UCSD-AML1 (cell line): ENCODE measurements around the gene PCTP.

ENCODE experiments used
- DNase-seq: peaks from one replicate; lab custom pipeline; 2025; ENCODE audit not compliant: unreplicated experiment; lab: John Stamatoyannopoulos, UW

The PCTP gene

GRCh38 chr17:55785181-55785580 lies 34.3 kb downstream of the PCTP start:
- no peak for DNase-seq

- DNase-seq = no peak
Measured at GRCh38 chr17:55793272-55793671, 42.4 kb downstream of the PCTP start.

GRCh38 chr17:55794725-55795482 lies 44.1 kb downstream of the PCTP start:
- no peak for DNase-seq

- no peak for DNase-seq
Measured at GRCh38 chr17:55806745-55807495, 56.1 kb downstream of the PCTP start.

GRCh38 chr17:55811536-55811935 lies 60.7 kb downstream of the PCTP start:
- no peak for DNase-seq

GRCh38 chr17:55812323-55812722 lies 61.5 kb downstream of the PCTP start:
- no peak for DNase-seq

- no peak for DNase-seq
Measured at GRCh38 chr17:55813944-55814343, 63.1 kb downstream of the PCTP start.

GRCh38 chr17:55814377-55814776 lies 63.5 kb downstream of the PCTP start:
- DNase-seq = no peak

GRCh38 chr17:55816532-55817396 lies 65.9 kb downstream of the PCTP start:
- no peak for DNase-seq

- DNase-seq = no peak
Measured at GRCh38 chr17:55817397-55817709, 66.5 kb downstream of the PCTP start.

- no peak for DNase-seq
Measured at GRCh38 chr17:55818026-55818425, 67.2 kb downstream of the PCTP start.

- DNase-seq = no peak
Measured at GRCh38 chr17:55818451-55819375, 67.9 kb downstream of the PCTP start.

GRCh38 chr17:55820675-55821074 lies 69.8 kb downstream of the PCTP start:
- DNase-seq = no peak

- no peak for DNase-seq
Measured at GRCh38 chr17:55822028-55822427, 71.2 kb downstream of the PCTP start.

- DNase-seq = no peak
Measured at GRCh38 chr17:55825213-55825612, 74.4 kb downstream of the PCTP start.
